ENCODE results near the gene PCDHGC4.

PCDHGC4 gene

GRCh38 chr5:141515946-141516671 lies 31.3 kb downstream of the PCDHGC4 start:
- DNase-seq (ENCODE audit: low read depth) = no peak
- H3K4me3 ChIP-seq (replicated peaks; ENCODE audit: low read depth, low read length) = no peak overlapping the region

GRCh38 chr5:141516672-141517025 lies 31.8 kb downstream of the PCDHGC4 start:
- no peak for TF ChIP-seq CTCF (IDR thresholded peaks at IDR 0.05; ENCODE audit: low read length, missing control alignments)
- no peak for DNase-seq (ENCODE audit: low read depth)
- no peak overlapping the region for H3K4me3 ChIP-seq (replicated peaks; ENCODE audit: low read depth, low read length)

More at GRCh38 chr5:141515946-141516671, 31.3 kb downstream of the PCDHGC4 start:
- TF ChIP-seq CTCF (IDR thresholded peaks at IDR 0.05; ENCODE audit: low read length, missing control alignments) = no peak

GRCh38 chr5:141517312-141517711 lies 32.5 kb downstream of the PCDHGC4 start:
- H3K4me3 ChIP-seq (replicated peaks; ENCODE audit: low read depth, low read length) = no peak overlapping the region
- no peak for DNase-seq (ENCODE audit: low read depth)
- no peak for TF ChIP-seq CTCF (IDR thresholded peaks at IDR 0.05; ENCODE audit: low read length, missing control alignments)

GRCh38 chr5:141517880-141518617 lies 33.2 kb downstream of the PCDHGC4 start:
- DNase-seq (ENCODE audit: low read depth) = no peak
- no peak for TF ChIP-seq CTCF (IDR thresholded peaks at IDR 0.05; ENCODE audit: low read length, missing control alignments)
- H3K4me3 ChIP-seq (replicated peaks; ENCODE audit: low read depth, low read length) = no peak overlapping the region

GRCh38 chr5:141518618-141519015 lies 33.8 kb downstream of the PCDHGC4 start:
- DNase-seq (ENCODE audit: low read depth) = no peak
- H3K4me3 ChIP-seq (replicated peaks; ENCODE audit: low read depth, low read length) = no peak overlapping the region
- no peak for TF ChIP-seq CTCF (IDR thresholded peaks at IDR 0.05; ENCODE audit: low read length, missing control alignments)

GRCh38 chr5:141519605-141520565 lies 35.1 kb downstream of the PCDHGC4 start:
- no peak for TF ChIP-seq CTCF (IDR thresholded peaks at IDR 0.05; ENCODE audit: low read length, missing control alignments)
- DNase-seq (ENCODE audit: low read depth) = no peak
- no peak overlapping the region for H3K4me3 ChIP-seq (replicated peaks; ENCODE audit: low read depth, low read length)

Data from fibroblast of pulmonary artery (primary cell).